Measurements from ENCODE around the gene DCANP1. TPM values are rescaled to one million over a fixed set of nuclear protein-coding genes. Genes with fewer than 3 reads are reported as not detected.

Gene DCANP1
- total and polyA plus RNA-seq, 2 of the 13 experiments (the other 11 are each of a cell fraction or from before 2014, with no cell fraction given) = not detected

DNA sequence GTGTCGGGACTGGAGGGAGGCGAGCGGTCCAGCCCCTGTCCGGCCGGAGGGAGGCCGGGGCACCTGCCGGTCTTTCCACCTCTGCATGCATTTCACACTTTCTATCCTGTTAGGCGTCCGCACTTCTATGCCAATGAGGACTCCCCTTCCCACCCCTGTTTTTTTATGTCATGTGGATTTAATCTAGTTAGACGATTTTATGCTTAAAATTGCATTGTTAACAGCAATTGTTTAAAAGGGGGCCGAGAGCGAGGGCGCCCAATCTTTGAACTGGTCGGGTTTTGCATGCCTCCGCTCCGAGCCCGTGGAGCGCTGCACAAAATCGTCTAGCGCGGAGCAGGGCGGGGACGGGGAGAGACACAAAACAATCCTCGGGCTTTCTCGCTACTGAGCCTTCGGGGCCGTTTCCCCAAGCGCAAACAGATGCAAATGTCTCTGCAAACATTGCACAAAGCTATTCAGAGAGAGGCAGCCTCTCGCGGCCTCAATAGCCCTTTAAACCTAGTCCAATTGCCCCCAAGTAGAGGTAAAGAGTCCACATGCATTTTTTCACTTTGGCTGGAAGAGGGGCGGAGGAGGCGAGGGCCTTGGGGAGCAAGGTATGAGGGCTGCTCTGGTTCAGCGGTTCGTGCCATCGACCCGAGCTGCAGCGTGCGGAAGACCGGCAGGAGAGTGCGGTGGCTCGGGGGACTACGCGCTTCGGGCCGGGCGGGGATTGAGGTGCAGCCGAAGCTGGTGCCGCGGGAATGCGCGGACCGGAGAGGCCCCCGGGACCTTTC lies 42.5 kb upstream of the DCANP1 start (continued):
- TF ChIP-seq, protein P1, sequence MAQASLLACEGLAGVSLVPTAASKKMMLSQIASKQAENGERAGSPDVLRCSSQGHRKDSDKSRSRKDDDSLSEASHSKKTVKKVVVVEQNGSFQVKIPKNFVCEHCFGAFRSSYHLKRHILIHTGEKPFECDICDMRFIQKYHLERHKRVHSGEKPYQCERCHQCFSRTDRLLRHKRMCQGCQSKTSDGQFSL (CRISPR knock-in tag; IDR thresholded peaks at IDR 0.05) = no peak
- TF ChIP-seq MZF1 (CRISPR knock-in tag; IDR thresholded peaks at IDR 0.05; ENCODE audit: borderline replicate concordance) = no peak
- no peak for TF ChIP-seq SP140L (CRISPR knock-in tag; IDR thresholded peaks at IDR 0.05; ENCODE audit: borderline replicate concordance)
- peak; percentile 28; the same call in 1 of the 2 replicates for TF ChIP-seq YEATS4 (CRISPR knock-in tag; IDR thresholded peaks at IDR 0.05; ENCODE audit: borderline replicate concordance)
- TF ChIP-seq, protein P2, sequence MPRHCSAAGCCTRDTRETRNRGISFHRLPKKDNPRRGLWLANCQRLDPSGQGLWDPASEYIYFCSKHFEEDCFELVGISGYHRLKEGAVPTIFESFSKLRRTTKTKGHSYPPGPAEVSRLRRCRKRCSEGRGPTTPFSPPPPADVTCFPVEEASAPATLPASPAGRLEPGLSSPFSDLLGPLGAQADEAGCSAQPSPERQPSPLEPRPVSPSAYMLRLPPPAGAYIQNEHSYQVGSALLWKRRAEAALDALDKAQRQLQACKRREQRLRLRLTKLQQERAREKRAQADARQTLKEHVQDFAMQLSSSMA (CRISPR knock-in tag; IDR thresholded peaks at IDR 0.05) = no peak
- no peak for TF ChIP-seq ZNF33B (CRISPR knock-in tag; IDR thresholded peaks at IDR 0.05)
- TF ChIP-seq GFI1 (CRISPR knock-in tag; IDR thresholded peaks at IDR 0.05; ENCODE audit: borderline replicate concordance) = peak; percentile 44; the same call in 1 of the 2 replicates
- no peak for TF ChIP-seq KDM4B (CRISPR knock-in tag; IDR thresholded peaks at IDR 0.05)
- TF ChIP-seq HMG20A (CRISPR knock-in tag; IDR thresholded peaks at IDR 0.05; ENCODE audit: borderline replicate concordance) = peak; percentile 59; the same call in 1 of the 2 replicates
- no peak for TF ChIP-seq TOE1 (CRISPR knock-in tag; IDR thresholded peaks at IDR 0.05)
- 0 out of 2 replicates have a peak, but pooled peaks have one; percentile 16 for TF ChIP-seq REPIN1 (CRISPR knock-in tag; IDR thresholded peaks at IDR 0.05; ENCODE audit: borderline replicate concordance, low read depth)
- TF ChIP-seq MEF2D (CRISPR knock-in tag; IDR thresholded peaks at IDR 0.05) = no peak
- TF ChIP-seq CEBPB (IDR thresholded peaks at IDR 0.05; ENCODE audit: borderline replicate concordance, low read depth, low read length) = peak; percentile 66; the same call in 1 of the 2 replicates
- TF ChIP-seq ZFY (CRISPR knock-in tag; IDR thresholded peaks at IDR 0.05) = peak; percentile 40
- TF ChIP-seq ZNF558 (CRISPR knock-in tag; IDR thresholded peaks at IDR 0.05; ENCODE audit: borderline replicate concordance) = no peak
- TF ChIP-seq RARG (CRISPR knock-in tag; IDR thresholded peaks at IDR 0.05; ENCODE audit: low read depth) = no peak
- TF ChIP-seq ZBTB38 (CRISPR knock-in tag; IDR thresholded peaks at IDR 0.05) = no peak
- TF ChIP-seq EP300 (IDR thresholded peaks at IDR 0.05; ENCODE audit: low read depth in 2 of 2, low read length in 2 of 2) = peak in 1 of 2 experiments; percentile 89; a peak in 1 of 4 replicates
- TF ChIP-seq EP300 (CRISPR knock-in tag; IDR thresholded peaks at IDR 0.05; ENCODE audit: borderline replicate concordance) = no peak
- TF ChIP-seq, protein P3, sequence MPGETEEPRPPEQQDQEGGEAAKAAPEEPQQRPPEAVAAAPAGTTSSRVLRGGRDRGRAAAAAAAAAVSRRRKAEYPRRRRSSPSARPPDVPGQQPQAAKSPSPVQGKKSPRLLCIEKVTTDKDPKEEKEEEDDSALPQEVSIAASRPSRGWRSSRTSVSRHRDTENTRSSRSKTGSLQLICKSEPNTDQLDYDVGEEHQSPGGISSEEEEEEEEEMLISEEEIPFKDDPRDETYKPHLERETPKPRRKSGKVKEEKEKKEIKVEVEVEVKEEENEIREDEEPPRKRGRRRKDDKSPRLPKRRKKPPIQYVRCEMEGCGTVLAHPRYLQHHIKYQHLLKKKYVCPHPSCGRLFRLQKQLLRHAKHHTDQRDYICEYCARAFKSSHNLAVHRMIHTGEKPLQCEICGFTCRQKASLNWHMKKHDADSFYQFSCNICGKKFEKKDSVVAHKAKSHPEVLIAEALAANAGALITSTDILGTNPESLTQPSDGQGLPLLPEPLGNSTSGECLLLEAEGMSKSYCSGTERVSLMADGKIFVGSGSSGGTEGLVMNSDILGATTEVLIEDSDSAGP (CRISPR knock-in tag; IDR thresholded peaks at IDR 0.05; ENCODE audit: borderline replicate concordance) = peak; percentile 29; the same call in 1 of the 2 replicates
- TF ChIP-seq ZNF768 (CRISPR knock-in tag; IDR thresholded peaks at IDR 0.05) = no peak
- TF ChIP-seq CBX2 (IDR thresholded peaks at IDR 0.05; ENCODE audit: low read depth, low read length) = no peak
- no peak for TF ChIP-seq CBX2 (CRISPR knock-in tag; IDR thresholded peaks at IDR 0.05; ENCODE audit: low read depth)
- no peak for TF ChIP-seq TCF12 (IDR thresholded peaks at IDR 0.05)
- no peak for TF ChIP-seq TCF12 (CRISPR knock-in tag; IDR thresholded peaks at IDR 0.05)
- no peak for TF ChIP-seq ARNTL (CRISPR knock-in tag; IDR thresholded peaks at IDR 0.05)
- no peak for TF ChIP-seq ZNF501 (CRISPR knock-in tag; IDR thresholded peaks at IDR 0.05)
- peak; percentile 58; the same call in 1 of the 2 replicates for TF ChIP-seq RXRA (CRISPR knock-in tag; IDR thresholded peaks at IDR 0.05)
- no peak for TF ChIP-seq ZNF136 (CRISPR knock-in tag; IDR thresholded peaks at IDR 0.05; ENCODE audit: low read depth)
- TF ChIP-seq AKAP8 (CRISPR knock-in tag; IDR thresholded peaks at IDR 0.05) = no peak
- TF ChIP-seq RFX5 (IDR thresholded peaks at IDR 0.05; ENCODE audit: low read depth, low read length) = no peak

Measured in HepG2 (cell line).